Activated gamma-delta T cell treated with anti-CD3 and anti-CD28 coated beads, Interleukin-2, amount 50 U/mL, for 16 hours (primary cell): ENCODE results near the gene DDX10.

Experiments
- DNase-seq: peaks from one replicate; pipeline ENCODE4 v3.0.0-alpha.2; 2020; ENCODE audit warnings: low read depth

The DDX10 gene

DNA sequence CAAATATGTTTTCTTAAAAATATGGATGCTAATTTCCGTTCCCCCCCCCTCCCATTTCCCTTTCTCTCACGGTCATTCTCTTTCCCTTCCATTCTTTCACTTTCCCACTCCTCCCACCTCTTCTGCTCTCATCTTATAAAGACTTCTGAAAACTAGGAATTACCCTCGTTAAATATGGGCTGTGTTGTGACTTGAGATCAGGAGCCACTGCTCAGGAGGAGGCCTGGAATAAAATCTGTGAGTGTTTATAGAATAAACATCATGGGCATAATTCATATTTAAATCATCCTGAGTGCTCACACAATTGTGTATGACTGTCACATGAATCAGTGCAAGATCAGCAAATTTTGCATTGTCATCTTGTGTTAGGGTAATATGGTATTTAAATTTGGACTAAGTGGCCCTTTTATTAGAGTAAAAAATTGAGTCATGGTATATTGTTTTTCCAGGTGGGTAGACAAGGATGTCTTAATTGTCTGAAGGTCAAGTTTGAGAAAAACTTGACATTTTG lies 208.0 kb downstream of the DDX10 start:
- no peak for DNase-seq

DNA sequence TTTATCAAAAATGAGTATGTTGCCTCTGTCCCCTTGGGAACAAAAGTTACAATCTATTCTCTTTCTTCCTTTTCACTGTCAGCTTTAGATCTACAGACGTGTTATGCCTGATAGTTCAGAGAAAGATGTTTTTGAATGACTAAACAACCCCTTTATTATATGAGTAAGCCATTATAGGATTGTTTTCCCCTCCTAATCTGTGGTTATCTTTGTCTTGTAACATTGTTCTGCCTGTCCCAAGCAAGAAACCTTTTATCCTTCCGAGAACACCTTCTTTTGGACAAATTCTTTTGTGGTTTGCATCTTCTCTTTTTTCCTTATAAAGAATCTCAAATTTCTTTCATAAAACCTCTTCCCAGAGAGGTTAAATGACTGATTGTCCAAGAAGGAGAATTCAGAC lies 208.4 kb downstream of the DDX10 start:
- DNase-seq: no peak

DNA sequence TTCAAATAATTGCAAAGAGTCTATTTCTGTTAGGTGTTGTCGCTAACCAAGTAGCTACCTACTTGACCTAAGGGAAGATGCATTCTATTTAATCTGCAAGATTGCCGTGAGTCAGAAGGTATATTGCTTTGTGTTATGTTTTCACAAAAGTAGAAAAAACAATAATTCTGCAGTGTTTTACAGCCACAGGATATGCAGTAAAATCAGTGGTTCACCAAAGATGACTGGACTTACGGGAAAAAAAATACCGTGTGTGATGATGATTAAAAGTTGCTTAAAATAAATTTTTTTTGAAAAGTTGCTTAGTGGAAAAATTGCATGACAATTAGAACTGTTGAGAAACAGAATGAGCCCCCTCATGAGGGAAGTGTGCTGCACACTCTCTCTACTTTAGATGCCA lies 209.1 kb downstream of the DDX10 start:
- DNase-seq: no peak

DNA sequence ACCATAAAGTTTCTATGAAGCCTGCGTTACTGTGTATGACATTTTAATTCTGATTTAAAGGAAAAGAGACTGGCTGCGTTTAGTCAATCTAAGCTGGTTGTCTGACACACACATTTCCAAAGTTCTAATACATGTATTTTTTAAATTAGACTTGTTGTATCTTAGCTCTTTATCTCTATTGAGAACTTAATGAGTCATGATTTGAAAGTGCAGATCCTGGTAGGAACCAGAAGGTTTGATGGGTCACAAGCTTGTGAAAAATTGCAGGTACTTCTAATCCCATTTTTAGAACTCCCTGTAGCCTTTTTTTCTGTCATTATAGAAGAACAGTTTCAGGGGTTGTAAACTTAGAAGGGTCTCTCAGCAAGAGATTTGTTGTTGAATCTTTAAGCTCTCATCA lies 210.3 kb downstream of the DDX10 start:
- DNase-seq: no peak

DNA sequence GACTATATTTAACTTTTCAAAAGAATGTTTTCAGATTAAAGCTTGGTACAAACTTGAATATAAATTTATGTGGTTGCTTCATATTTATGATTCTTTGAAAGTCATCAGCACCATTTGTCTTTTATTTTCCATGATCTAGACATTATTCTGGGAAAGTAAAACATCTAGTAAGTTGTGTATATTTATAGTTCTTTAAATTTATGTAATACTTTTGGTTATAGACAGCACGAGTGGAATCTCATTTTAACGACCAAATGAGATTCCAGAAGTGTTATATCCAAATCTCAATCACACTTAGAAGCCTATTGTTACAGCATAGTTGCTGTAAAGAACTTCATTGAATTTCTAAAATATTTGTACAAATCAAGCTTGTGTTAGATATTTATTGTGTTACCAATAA lies 212.3 kb downstream of the DDX10 start:
- DNase-seq: no peak

DNA sequence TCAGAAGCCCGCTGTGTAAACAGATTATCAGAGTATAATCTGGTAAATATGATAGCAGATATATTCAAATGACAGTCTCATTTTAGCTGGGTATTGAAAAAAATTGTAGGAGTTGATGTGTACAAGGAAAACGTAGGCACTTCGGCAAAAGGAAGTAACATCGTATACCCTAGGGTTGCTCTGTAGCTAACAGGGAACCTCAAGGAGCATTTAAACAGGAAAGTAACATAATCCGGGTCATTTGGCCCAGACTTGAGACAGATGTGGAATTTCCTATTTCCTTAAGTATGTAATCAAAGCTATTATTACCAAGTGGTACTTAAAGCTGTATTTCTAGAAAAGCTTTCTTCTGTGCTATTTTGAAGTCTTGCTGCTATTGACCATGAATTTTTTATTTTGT lies 215.6 kb downstream of the DDX10 start:
- no peak for DNase-seq

DNA sequence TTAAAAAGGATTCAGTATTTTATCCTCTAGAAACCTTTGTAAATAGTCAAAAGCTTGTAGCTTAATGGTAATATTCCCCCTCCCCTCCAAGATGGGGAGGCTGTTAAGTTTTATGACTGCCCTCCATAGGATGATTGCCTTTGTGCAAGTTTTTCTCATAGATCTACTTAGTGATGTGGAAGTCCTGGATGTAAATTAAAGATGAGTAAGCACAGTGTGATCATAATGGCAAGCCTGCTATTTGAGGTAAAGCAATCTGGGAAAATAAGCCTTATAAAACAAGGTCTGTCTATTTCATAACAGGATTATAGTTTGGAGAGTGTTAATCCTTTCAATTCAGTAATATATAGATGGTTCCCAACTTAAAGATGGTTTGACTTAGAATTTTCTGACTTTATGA lies 216.3 kb downstream of the DDX10 start:
- no peak for DNase-seq

DNA sequence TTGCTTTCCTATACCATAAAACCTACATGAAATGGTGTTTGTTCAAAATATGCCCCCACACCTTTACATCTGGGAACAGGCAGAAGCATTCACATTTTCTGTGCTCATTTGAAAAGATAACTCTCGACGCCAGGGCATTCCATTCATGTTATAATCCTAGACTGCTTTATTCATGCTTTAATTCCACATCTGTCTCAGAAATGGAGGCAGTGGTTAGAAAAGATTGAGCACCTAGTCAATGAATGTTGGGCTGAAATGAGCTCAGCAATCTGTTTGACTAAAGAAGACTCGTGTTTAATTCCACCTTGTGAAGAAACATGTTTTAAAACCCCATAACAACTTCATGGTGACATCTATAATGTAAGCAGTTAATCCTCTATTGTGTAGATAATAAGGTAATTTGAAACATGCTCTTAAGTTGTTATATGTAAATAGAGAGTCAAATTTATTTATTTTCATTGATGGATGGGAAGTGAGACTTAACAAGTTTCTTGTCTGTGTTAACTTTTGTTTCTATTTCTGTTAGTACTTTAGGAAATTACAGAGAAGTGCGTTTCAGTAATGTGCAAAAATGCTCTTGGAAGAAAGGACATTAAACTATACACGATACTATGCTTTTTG lies 217.5 kb downstream of the DDX10 start:
- DNase-seq: no peak

DNA sequence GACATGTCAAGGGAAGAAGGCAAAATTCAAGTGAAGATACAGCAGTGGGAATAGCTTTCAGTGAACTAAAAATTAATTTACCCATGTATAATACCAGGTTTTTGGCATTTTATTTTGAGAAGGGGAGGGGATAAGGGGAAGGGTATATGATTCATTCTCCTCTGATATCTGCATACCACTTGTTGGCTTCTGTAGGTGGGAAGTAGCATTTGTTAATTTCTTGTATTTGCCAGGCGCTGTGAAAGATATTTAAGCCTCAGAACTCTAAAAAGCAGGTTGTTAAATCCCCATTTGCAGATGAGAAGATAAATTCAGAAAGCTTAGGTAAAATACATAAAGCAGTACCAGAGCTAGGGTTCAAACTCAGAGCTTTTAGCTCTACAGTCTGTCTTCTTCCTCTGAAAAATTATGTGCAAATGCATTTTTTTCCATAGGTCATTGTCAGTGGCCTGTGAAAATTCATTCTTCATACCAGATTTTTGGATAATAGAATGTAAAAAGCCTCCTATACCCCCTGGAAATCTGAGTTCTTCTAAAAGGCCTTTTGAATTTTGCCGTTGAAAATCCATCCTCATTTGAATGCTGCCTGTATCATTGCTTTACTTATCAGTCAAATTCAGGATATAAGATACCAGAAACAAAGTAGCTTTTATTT lies 221.3 kb downstream of the DDX10 start:
- DNase-seq: no peak

DNA sequence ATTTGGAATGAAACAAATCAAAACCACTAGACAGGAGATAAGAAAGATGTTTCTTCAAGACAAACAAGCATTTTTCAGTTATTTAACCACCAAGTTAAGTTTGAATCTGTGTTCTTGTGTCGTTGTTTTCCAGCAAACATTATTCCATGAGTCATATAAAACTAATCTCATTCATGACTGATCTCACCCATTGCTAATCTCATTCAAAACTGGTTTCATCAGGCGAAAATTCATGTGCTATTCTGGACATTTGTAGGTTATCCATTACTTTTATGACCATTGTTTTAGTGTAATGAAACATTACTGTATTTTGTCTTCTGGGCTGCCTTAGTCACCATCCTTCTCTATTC lies 221.8 kb downstream of the DDX10 start:
- DNase-seq: no peak

DNA sequence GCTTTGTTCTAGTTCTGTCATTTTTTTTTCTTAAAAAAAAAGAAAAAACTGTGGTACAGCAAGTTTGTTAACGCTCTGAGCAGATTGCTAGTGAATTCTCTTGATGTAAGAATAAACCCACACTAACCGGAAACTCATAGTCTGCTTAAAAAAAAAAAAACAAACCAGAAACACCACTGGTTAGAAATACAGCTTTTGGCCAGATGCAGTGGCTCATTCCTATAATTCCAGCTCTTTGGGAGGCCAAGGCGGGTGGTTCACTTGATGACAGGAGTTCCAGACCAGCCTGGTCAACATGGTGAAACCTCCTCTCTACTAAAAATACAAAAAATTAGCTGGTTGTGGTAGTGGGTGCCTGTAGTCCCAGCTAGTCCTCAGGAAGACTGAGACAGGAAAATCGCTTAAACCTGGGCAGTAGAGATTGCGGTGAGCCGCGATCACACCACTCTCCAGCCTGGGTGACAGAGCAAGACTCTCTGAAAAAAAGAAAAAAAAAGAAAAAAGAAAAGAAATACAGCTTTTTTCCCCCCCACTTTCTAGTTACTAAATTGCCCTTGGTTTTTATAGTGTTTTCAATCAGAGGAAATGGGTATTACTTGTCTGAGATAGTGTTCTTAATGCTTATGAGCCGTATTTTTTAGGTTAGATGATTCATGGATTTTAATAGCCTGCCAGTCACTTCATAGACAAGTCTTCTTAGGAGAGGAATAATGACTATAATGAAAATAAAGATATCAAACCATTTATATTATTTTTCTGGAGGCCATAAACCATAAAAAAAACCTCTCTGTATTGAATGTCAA lies 222.8 kb downstream of the DDX10 start:
- no peak for DNase-seq

DNA sequence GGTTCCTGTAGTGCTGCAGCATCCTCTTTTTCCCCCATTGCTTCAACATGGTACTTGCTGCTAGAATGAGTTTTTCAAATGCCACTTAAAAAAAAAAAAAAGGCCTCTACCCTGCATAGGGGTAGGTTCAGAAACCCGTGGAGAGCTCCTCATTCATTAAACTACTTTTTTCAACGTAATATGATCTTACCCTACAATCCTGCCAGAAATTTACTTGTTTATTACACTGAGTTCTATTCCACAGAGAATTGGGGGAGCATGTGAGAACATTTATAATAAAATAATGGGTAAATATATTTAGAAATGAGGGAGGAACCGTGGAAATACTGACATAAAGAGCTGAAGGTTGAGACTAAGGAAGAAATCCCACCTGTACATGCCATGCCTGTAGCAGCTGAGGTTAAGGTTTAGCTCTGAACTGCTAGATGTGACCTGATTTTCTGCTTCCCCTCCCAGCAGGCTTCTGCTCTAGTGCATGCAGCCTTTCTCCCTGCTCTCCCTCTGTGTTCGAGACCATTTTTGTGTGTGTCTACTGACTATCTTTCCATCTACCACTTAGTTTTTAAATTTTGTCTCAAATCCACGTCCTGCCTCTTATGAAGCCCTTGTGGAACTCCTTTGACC lies 225.7 kb downstream of the DDX10 start:
- no peak for DNase-seq

DNA sequence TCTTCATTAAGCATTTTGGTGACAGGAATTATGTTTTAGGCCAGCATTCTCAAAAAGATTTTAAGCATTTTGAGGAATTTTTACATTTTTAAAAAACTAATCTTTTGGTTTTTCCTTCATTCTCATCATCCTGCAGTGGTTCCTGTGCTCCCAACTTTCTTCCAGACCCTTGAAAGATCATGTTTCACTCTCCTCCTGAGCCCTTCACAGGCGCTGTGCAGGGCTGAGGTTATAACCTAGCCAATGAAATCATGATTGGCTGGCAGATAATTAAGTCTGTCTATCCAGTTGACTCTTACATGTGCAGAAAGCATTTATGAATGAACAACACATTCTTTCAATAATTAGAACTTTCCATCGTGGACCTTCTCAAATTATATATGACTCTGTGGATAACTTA lies 226.3 kb downstream of the DDX10 start:
- DNase-seq: no peak

DNA sequence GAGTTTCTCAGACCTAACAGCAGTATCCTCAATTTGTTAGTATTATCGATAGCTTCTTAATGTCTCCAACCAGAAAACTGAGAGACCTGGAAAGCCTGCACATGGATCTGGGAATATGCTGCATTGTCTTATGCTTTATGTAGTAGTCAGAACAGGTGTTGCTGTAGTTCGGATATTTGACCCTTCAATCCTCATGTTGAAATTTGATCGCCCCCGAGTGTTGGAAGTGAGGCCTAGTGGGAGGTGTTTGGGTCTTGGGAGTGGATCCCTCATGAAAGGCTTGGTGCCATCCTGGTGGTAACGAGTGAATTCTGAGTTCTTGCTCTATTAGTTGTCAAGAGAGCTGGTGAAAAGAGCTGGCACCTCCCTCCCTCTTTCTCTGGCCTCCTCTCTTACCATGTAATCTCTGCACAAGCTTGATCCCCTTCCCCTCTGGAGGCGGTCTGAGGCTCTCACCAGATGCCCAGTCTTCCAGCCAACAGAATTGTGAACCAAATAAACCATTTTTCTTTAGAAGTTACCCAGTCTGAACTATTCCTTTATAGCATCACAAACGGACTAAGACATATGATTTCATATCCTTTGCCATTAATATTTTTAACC lies 227.1 kb downstream of the DDX10 start:
- no peak for DNase-seq

DNA sequence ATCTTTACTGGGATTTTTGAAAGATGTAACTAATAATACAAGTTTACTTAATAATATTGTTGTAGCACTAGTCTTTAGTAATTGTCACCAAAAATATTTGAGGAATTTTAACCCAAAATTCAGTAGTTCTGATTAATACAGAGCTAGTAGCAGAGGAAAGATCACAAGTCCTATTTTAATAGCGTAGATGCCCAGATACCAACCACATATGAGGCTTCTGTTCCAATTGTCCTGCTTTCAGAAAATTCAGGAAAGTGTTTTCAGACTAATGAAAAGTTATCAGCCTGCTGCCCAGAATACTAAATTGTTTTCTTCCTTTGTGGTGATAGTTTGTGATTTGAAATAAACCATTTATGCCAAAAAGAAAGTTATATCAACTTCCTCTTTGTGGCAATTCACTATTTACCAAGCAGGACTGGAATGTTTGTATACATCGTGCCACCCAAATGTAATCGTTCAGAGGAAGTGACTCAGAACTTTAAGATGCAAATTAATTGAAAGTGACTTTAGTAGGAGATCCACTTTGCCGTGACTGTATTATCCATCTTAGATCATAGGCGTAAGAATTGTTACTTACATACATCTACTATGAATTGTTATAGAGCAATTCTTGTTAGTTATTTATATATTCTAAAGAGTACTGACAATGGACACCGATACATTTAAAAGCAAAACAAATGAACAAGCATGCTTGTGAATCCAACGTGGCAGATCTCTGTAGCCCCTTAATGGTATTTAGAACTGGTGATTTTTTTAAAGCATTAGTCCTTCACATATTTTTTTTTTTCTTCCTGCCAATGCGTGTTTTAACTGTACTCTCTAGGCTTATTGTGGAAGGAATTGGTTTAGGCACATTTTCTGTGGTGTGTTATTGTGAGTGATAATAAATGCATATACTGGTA lies 231.0 kb downstream of the DDX10 start:
- DNase-seq: no peak

DNA sequence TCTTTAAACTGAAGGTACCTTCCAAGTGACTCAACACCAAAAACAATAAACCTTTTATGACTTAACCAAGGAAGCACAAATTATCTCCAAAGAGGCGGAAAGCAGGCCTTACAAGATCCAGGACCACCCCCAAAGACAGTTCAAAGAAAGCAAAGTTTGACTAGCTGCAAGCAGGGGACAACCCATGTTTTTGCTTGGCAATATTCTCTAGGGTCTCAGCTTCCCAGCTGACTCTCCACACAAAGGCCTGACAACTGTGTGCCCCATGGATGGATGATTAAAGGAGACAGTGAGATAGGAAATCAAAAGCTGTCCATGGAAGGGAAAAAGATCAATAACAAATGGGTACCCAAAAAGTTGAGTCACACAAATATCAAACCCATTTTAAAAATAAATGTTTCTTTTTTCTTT lies 232.2 kb downstream of the DDX10 start:
- no peak for DNase-seq

DNA sequence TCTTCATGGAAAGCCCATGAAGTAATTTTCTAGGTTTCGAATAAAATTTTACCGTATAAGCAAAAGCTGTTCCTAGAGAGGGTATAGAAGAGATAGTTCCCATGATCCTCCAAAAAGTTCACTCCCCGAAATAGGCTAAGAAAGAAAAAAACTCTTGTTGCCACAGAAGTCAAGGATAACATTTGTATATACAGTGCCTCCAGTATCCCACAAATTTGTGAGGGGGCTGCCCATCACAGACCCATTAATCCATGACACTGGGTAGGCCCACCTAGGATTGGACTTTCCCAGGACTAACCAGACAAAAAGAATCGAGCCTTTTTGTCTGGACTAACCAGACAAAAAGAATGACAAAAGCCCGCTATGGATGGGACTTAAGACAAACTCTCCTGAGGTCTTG lies 233.0 kb downstream of the DDX10 start:
- DNase-seq: no peak

DNA sequence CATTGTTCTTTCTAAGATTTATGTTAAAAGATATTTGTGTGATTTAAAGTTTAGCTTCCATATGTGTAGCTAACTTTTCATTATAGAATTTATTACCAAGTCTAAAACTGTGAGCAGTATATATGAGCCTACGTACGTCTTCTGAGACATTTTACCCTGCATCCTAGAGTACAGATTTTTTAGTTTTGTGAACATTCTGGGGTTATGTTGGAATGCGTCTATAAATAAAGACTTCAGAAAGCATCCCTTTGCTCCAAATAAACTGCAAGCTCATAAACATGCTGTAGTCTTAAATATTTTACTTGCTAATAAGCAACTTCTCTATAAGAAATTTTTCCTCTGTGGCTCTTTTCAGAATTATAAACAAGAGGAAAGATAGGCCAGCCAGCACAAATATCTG lies 236.5 kb downstream of the DDX10 start:
- no peak for DNase-seq

DNA sequence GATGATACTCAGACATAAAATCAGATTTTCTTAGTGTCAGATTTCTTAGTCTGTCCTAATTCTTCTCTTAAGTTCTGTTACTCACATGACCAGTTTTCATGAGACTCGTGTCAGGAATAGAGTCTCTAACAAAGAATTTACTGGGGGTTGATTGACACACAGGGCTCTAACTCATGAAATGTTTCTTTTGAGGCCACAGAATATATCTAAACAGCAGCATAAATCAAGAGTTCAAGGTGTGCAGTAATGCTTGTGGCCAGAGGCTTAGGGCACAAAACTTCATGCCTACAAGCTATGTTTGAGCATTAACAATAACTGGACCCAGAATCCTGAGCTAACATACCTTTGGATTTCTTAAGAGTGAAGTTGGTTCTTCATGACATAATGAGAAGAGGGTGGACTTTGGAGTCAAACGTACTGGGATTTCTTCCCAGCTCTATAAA lies 237.2 kb downstream of the DDX10 start:
- DNase-seq: no peak

DNA sequence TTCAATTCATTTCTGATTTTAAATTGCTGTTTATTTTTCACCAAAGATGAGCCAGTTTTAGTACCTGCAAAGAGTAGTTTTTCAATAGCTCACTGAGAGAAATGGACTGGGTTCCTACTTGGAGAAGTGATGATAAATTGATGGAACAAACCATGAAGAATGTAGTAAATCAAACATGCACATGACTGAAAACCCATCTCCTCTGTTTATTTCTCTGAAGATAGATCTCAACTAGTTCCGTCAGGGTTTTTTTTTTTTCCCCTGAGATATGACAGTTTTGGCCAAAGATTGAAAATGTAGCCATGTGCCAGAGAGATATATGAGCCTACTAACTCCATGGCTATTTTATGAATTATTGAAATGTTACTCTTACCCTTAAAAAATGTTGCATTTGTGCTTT lies 239.6 kb downstream of the DDX10 start:
- DNase-seq: no peak

DNA sequence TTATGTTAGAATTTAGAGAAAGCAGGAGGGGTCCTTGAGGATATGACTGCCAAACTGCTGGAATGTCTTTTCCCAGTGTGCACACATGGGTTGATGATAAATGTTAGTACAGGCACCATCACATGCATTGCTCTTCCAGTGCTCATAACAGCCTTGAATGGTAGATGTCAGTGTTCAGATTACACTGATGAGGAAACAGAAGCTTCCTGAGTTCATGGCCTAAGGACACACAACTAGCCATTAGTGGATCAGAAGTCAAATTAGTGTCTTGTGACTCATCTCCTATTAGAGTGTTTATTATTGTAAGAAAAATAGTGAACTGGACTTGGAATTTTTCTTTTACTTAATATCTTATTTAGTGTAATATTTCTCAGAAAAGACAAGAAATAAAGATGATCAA lies 241.5 kb downstream of the DDX10 start:
- no peak for DNase-seq
